HG03521 (cell line): ENCODE results near the gene ZAP70.

ENCODE experiments used
- ATAC-seq: cut with Tn5 transposase; IDR thresholded peaks from one replicate; pipeline ENCODE4 v1.9.1; 2021; ENCODE audit warnings: mild to moderate bottlenecking, moderate library complexity; ENCODE audit not compliant: unreplicated experiment

Gene ZAP70

DNA sequence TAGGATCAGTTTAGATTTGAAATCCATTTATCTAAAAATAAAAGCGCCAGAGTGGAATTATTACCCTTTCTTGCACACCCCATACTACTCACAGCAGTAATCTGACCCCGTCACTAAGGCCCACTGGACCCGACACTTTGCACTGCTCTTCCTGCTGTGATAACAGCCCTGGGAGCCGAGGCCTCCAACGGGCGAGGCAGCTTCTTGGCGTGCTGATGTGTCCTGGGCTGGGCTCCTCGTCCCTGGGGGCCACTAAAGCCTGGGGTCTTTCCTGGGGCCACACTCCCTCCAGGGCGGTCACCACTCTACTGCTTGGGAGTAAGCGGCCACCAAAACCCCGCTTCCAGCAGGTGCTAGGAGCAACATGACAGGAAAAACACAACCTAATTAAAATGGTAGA is 61.7 kb downstream of the ZAP70 start:
- no peak for ATAC-seq

DNA sequence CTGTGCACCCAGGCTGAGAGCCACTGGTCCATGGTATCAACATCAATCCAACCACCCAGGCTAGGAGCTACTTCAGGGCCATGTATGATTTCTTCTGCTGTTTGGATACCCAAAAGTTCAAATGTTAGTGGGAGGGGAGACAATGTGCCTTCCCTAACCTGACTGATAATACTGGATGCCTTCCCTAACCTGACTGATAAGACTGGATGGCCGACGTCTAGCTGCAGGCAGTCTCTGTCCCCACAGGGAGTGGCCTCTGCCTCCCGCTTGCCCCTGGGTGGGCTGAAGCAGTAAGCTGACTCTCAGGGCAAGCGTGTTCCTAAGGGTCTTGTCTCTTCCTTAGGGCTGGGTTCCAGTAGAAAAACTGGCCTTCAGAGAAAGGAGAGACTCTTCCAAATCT is 65.8 kb downstream of the ZAP70 start:
- ATAC-seq, result no peak

DNA sequence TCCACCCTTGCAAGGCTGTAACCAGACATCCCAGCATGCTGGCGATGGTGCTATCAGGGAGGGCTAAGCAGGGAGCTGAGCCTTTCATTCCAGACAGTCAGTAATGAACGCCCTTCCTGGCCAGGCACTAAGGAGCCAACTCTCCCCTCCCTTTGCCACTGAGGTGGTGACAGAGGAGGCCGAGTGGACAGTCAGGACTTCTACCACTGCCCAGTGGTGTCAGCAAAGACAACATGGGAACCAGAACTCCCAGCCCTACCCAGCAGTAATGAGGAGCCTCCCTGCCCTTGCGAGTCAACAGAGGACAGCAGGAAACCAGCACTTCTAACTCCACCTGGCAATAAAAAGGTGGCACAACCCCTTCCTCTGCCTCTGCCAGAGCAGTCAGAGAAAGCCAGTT is 68.6 kb downstream of the ZAP70 start:
- ATAC-seq, result no peak

DNA sequence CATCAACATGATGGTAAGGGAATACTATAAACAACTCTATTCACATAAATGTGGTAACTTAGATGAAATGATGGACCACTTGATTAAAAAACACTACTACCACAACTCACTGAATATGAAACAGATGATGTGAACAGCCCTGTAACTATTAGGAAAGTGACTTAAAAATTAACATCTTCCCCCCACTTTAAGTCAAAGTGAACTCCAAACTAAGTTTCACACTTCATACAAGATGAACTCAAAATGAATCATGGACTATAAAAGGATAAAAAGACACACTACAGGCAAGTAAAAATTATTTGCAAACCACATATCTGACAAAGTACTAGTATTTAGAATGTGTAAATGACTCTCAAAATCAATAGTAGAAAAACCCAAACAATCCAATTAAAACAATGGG is 71.6 kb downstream of the ZAP70 start:
- ATAC-seq, result no peak

DNA sequence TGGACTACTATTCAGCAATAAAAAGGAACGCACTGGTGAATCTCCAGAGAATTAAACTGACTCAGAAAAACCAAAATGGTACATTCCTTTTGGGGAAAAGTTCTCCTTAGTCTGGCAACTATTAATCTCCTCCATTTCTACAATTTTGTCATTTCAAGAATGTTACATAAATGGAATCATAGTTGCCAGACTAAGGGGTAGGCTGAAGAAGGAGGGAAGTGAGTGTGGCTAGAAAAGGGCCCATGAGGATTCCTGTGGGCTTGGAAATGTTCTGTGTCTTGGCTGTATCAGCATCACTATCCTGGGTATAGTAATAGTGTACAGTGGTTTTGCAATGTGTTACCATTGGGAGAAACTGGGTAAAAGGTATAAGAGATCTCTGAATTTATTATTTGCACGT is 72.4 kb downstream of the ZAP70 start:
- ATAC-seq, result no peak

DNA sequence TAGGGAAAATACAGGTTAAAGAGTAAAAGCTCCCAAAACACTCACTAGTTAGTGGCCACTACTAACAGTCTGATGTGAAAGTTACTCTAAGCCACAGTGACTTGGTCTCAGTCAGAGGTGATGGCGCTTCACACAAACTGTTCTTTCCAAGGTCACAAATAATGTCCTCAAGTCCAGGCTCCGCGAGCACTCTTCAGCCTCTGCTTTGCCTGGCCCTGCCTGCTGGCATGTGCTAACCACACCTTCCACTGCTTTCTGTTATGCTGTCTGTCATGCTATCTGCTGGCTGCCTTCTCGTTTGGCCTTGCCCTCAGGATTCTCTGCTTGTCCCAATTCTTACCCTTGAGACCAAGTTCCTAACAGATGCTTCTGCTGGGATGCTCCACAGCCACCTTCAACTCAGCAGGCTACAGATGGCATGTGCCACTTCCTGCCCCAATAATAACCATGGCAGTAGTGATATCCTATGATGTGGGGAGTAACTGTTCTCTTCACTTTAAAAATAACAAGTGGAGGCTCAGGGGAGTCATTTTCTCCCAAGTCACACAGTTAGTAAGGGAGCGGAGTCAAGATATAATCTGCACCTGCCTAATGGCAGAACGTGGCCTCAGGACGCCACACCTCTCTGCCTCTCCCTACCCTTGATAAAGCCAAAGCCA is 75.7 kb downstream of the ZAP70 start:
- ATAC-seq, result no peak
